ENCODE measurements around the gene PTPRM.

DNA sequence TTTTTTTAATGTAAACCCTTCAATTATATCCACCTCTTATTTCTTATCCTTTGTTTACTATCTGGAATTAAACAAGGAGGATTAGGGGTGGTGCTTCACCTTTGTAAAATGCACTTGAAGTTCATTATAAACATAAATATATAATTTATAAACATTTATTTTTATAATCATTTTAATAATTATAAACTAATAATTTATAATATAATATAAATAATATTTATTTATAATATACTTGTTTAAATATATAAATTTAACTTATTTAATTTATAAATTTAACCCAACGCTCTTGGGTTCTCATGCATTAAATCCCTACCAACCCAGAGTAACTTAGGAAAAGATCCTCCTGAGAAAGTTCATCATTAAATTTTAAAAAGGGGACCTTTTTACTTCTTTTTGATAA, 452.5 kb downstream of the PTPRM start:
- TF ChIP-seq, protein P1, sequence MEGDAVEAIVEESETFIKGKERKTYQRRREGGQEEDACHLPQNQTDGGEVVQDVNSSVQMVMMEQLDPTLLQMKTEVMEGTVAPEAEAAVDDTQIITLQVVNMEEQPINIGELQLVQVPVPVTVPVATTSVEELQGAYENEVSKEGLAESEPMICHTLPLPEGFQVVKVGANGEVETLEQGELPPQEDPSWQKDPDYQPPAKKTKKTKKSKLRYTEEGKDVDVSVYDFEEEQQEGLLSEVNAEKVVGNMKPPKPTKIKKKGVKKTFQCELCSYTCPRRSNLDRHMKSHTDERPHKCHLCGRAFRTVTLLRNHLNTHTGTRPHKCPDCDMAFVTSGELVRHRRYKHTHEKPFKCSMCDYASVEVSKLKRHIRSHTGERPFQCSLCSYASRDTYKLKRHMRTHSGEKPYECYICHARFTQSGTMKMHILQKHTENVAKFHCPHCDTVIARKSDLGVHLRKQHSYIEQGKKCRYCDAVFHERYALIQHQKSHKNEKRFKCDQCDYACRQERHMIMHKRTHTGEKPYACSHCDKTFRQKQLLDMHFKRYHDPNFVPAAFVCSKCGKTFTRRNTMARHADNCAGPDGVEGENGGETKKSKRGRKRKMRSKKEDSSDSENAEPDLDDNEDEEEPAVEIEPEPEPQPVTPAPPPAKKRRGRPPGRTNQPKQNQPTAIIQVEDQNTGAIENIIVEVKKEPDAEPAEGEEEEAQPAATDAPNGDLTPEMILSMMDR (optimal IDR thresholded peaks at IDR 0.05 in 1 of 3, IDR thresholded peaks at IDR 0.05 in 1 of 3, conservative IDR thresholded peaks at IDR 0.05 in 1 of 3; ENCODE audit: extremely low read depth in 1 of 3, insufficient read depth in 2 of 3, low read length in 3 of 3), result no peak
- TF ChIP-seq EZH2 (IDR thresholded peaks at IDR 0.05; ENCODE audit: low read length), result no peak
